Upper lobe of right lung (tissue), 1 donor: ENCODE measurements around the gene BRCA2. TPM values are rescaled to one million over a fixed set of nuclear protein-coding genes. Genes with fewer than 3 reads are reported as not detected.
A peak's percentile ranks its signal among the peaks of the same experiment; 100 is the strongest.

Source experiments
- ATAC-seq: fragments of 200-7000 bp; cut with Tn5 transposase; one replicate; pipeline ENCODE4 v1.9.1; 2020; ENCODE audit warnings: mild to moderate bottlenecking, moderate library complexity
- DNase-seq: peaks from one replicate; pipeline ENCODE4 v3.0.0-alpha.2; 2020
- H3K27ac ChIP-seq: fragments of 200-600 bp; one replicate; pipeline ENCODE4 v1.8.0; 2022
- H3K27me3 ChIP-seq: fragments of 200-600 bp; one replicate; pipeline ENCODE4 v1.8.0; 2022; ENCODE audit warnings: mild to moderate bottlenecking
- H3K36me3 ChIP-seq: fragments of 200-600 bp; one replicate; pipeline ENCODE4 v1.8.0; 2022
- H3K4me1 ChIP-seq: fragments of 200-600 bp; one replicate; pipeline ENCODE4 v1.8.0; 2022
- H3K4me3 ChIP-seq: fragments of 200-600 bp; one replicate; pipeline ENCODE4 v1.8.0; 2022; ENCODE audit warnings: mild to moderate bottlenecking
- H3K9me3 ChIP-seq: fragments of 200-600 bp; one replicate; pipeline ENCODE4 v1.8.0; 2022
- intact Hi-C: fragments of 100-400 bp; cut with DNase I; formaldehyde crosslinking; loops from one replicate; pipeline ENCODE4 v1.11.0; 2022
- total RNA-seq: library from RNA; stranded (reverse); fragmentation: NEBNext Ultra II Directional; extraction: Animal tissue kit (Norgen Biotek cat#: 25700); gene quantifications from one replicate; pipeline ENCODE4 v1.2.1, GENCODE V29; 2021
- TF ChIP-seq, protein P1 (sequence below): fragments of 200-600 bp; IDR thresholded peaks from one replicate; pipeline ENCODE4 v1.8.0; 2022; ENCODE audit warnings: antibody characterized with exemption
- donor health status: DM: no; HTN: yes; CAD: no; lungs with severe emphysema.

The BRCA2 gene
- total RNA-seq, 1 donor from 2014 or later: 3.6 TPM

DNA sequence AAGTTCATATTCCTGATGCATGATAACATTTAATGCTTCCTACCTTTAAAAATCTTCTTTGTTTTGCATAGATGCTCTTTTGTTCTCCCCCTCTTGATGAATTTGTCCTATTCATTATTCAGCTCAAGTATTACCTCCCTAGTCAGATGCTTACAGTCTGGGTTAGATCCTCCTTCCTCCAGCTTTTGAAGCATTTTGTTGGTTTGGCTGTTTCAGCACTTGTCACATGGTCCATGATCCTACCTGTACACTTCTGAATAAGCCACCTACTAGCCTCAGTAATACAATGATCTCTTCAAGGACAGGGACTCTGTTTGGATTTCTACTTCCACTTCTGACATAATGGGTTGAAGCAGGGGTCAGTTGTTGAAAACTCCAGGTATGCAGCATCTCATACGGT is 75.2 kb downstream of the BRCA2 start:
- Histone ChIP-seq H3K36me3 (no peaks in the 10 kb centered on the region), H3K27ac (no peak overlapping the region), H3K4me1 (no peaks in the 10 kb centered on the region), H3K4me3 (no peak overlapping the region), H3K9me3 (no peaks in the 10 kb centered on the region), H3K27me3 (no peaks in the 10 kb centered on the region)
- no peak for ATAC-seq
- no peak for DNase-seq
- intact Hi-C loops: no loop called here
- TF ChIP-seq, protein P1, sequence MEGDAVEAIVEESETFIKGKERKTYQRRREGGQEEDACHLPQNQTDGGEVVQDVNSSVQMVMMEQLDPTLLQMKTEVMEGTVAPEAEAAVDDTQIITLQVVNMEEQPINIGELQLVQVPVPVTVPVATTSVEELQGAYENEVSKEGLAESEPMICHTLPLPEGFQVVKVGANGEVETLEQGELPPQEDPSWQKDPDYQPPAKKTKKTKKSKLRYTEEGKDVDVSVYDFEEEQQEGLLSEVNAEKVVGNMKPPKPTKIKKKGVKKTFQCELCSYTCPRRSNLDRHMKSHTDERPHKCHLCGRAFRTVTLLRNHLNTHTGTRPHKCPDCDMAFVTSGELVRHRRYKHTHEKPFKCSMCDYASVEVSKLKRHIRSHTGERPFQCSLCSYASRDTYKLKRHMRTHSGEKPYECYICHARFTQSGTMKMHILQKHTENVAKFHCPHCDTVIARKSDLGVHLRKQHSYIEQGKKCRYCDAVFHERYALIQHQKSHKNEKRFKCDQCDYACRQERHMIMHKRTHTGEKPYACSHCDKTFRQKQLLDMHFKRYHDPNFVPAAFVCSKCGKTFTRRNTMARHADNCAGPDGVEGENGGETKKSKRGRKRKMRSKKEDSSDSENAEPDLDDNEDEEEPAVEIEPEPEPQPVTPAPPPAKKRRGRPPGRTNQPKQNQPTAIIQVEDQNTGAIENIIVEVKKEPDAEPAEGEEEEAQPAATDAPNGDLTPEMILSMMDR: no peak

DNA sequence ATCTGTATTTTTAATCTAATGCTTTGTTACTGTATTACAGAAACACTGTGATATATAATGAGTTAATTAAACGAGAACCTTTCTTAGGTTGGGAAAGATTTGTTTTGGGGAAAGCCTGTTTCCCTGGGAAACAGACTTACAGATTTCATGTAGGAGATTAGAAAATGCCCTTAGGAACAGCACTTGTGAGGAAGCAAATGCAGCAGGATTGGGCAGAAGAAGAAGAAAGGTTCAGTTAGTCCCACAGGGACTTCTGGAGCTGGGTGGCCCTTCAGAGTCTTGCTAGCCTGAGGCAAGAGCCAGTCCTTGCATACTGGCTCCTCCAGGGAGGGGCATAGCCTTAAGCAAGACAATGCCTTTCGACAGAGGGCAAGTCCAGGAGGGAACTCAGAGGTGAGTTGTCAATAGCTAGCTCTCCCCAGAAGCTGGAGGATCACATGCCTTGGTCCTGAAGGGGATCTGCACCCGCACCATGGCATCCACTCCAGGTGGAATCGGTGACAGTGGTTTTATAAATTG is 75.9 kb downstream of the BRCA2 start:
- Histone ChIP-seq H3K27ac (no peak overlapping the region), H3K4me3 (no peak overlapping the region), H3K9me3 (no peaks in the 10 kb centered on the region), H3K36me3 (no peaks in the 10 kb centered on the region), H3K27me3 (no peaks in the 10 kb centered on the region), H3K4me1 (no peaks in the 10 kb centered on the region)
- TF ChIP-seq, protein P1: no peak
- DNase-seq (no peak), ATAC-seq (peak; percentile 54)
- intact Hi-C loops: no loop called here

DNA sequence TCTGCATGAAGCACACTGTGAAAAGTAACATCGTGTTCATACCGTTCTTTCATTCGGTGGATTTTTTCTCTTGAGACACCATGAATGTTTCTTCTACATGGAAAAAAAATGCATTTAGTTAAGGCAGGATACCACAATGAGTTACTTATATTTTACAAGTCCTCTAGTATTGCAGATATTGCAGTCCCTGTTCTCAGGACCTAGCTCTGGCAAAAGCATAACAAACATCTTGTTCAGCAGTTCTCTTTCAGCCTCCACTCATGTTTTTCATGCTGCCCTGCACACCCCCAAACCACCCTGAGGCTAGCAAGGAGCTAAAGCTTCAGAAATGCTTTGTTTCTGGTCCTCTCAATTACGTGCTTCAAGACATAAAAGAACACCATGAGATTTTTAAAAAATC is 87.8 kb downstream of the BRCA2 start:
- no peak for DNase-seq
- ATAC-seq: no peak
- peaks cover 38% of the 10 kb centered on the region for H3K36me3 ChIP-seq
- H3K4me1 ChIP-seq: no peaks in the 10 kb centered on the region
- TF ChIP-seq, protein P1: no peak
- intact Hi-C loops: no loop called here
- H3K27ac ChIP-seq: no peak overlapping the region
- no peaks in the 10 kb centered on the region for H3K9me3 ChIP-seq
- no peaks in the 10 kb centered on the region for H3K27me3 ChIP-seq
- no peak overlapping the region for H3K4me3 ChIP-seq

DNA sequence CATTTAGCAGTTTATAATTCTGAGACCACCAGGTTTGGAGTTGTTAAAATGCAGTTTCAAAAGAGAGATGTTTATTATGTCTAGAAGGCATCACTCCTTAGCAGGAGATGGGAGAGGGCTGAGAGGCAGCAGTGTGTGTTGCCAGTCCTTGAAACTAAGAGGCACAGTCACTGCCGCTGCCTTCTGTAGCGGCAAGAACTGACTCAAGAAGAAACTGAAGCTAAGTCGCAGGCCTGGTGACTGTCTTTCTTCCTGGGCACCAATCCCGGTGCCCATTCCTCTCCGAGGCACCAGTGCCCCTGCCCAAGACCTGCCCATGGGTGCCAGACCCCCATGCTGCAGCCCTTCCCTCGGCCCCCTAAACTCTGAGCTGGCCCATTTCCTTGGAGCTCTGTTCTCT is 92.5 kb downstream of the BRCA2 start:
- H3K36me3 ChIP-seq: peaks cover 34% of the 10 kb centered on the region

DNA sequence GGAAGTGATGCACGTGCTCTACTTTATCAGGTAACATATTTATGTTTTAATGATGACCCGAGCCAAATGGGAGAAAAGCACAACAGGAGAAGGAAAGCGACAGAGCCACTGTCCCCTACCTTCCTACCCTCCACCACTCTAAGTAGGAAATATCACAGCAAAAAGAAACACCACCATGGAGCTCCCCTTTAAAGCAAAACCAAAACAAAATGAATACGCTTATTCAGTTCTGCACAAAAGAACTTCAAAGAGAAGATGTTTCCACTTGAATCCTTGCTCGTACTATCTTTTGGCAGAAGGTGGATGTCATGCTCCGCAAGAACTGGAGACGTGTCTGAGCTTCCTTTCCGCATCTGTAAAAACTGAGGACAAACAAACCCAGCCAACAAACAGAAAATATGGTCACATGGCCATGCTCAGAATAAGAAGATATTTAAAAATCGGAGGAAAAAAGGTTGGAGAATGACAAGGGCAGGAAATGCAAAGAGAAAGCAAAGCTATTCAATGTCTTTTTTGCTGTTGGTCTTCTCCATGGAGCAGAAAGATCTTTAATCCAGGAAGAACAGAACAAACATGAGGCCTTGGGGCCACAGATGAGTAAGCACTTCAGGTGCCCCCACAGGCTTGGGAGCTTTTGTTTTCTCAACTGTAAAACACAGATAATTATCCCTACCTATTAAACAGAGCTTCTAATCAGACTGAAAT is 93.1 kb downstream of the BRCA2 start:
- Histone ChIP-seq H3K27ac (no peak overlapping the region), H3K4me3 (no peak overlapping the region)

More for the DNA sequence above, 92.5 kb downstream of the BRCA2 start:
- TF ChIP-seq, protein P1: no peak
- H3K27ac ChIP-seq: no peak overlapping the region
- no peak overlapping the region for H3K4me3 ChIP-seq
- no peaks in the 10 kb centered on the region for H3K4me1 ChIP-seq
- ATAC-seq (no peak), DNase-seq (no peak)
- no peaks in the 10 kb centered on the region for H3K27me3 ChIP-seq
- intact Hi-C loops: no loop called here
- H3K9me3 ChIP-seq: no peaks in the 10 kb centered on the region

More for the DNA sequence above, 93.1 kb downstream of the BRCA2 start:
- intact Hi-C loops: no loop called here
- TF ChIP-seq, protein P1: no peak
- Histone ChIP-seq H3K4me1 (no peaks in the 10 kb centered on the region), H3K9me3 (no peaks in the 10 kb centered on the region), H3K36me3 (peaks cover 28% of the 10 kb centered on the region), H3K27me3 (no peaks in the 10 kb centered on the region)
- no peak for ATAC-seq
- DNase-seq: no peak
